Pancreas (tissue), 10 donors: ENCODE data around the gene KAT6B. TPM values are rescaled to one million over a fixed set of nuclear protein-coding genes. Genes with fewer than 3 reads are reported as not detected.

Experiments
- ATAC-seq, 4 donors: fragments of 200-7000 bp; cut with Tn5 transposase; one replicate each; pipeline versions ENCODE4 v1.8.0 to v1.9.1; 2020; ENCODE audit warnings: mild to moderate bottlenecking in 4 of 4, moderate library complexity in 4 of 4
- DNase-seq, 6 donors: peaks; one replicate each; pipeline ENCODE4 v3.0.0-alpha.2; 2020
- FAIRE-seq: peaks from 2 replicates; lab custom pipeline; 2012; peaks lifted over from hg19 to GRCh38; lab: Jason Lieb, UNC
- H3K27ac ChIP-seq, 4 donors: fragments of 200-600 bp; sonication (generic); 1 replicate in 3 of 4; 2 replicates in 1 of 4; pipeline versions ENCODE4 v1.5.0 to v1.8.0; 2020
- H3K27me3 ChIP-seq, 4 donors: fragments of 200-600 bp; one replicate each; pipeline ENCODE4 v1.8.0; 2021
- H3K36me3 ChIP-seq, 3 donors: fragments of 200-600 bp; sonication (generic) in 1 of 3; one replicate each; pipeline versions ENCODE4 v1.5.0 to v1.8.0; 2020 to 2021
- H3K4me1 ChIP-seq, 3 donors: fragments of 200-600 bp; one replicate each; pipeline ENCODE4 v1.8.0; 2021
- H3K4me3 ChIP-seq, 4 donors: fragments of 200-600 bp; sonication (generic) in 2 of 4; one replicate each; pipeline versions ENCODE4 v1.5.0 to v1.8.0; 2020 to 2021
- H3K9me3 ChIP-seq, 4 donors: fragments of 200-600 bp; one replicate each; pipeline ENCODE4 v1.8.0; 2021
- WGBS, 2 donors: extraction: QIAGEN DNeasy Blood & Tissue Kit; methylation state at CpG; one replicate each; pipeline ENCODE4 v1.1.7; 2013; 5-methylcytosine and 5-hydroxymethylcytosine counted together
- intact Hi-C, 3 donors: fragments of 100-400 bp; cut with DNase I; formaldehyde crosslinking; loops; one replicate each; pipeline versions ENCODE4 v1.11.1 to v1.14.2; 2022
- polyA plus RNA-seq, 2 donors: library from polyadenylated mRNA; stranded (reverse); fragments of 200-250 nt; gene quantifications; one replicate each; pipeline ENCODE4 v1.2.3, GENCODE V29; 2013
- total RNA-seq, 6 donors: library from RNA; stranded (reverse); fragmentation: NEBNext Ultra II Directional in 4 of 6; extraction: Animal tissue kit (Norgen Biotek cat#: 25700) in 4 of 6; gene quantifications; one replicate each; pipeline versions ENCODE4 v1.2.1 to v1.2.4, GENCODE V29; 2021 to 2023
- TF ChIP-seq, protein P1 (sequence below), 4 donors: fragments of 200-600 bp; sonication (generic) in 3 of 4; IDR thresholded peaks; one replicate each; pipeline versions ENCODE4 v1.5.0 to v1.8.0; 2021; ENCODE audit warnings: antibody characterized with exemption in 4 of 4
- donor health status: healthy with polysubstance abuse.
- donor health status: DM: no; HTN: no; CAD: no; lungs with moderate emphysema.
- donor health status: DM: no; HTN: no; CAD: no.
- donor health status: control.
- donor health status: control.
- donor health status: Bipolar disorder and iron deficiency.
- donor health status: DM: yes; HTN: yes; CAD: no.
- donor health status: DM: no; HTN: no; CAD: no.
- donor health status: DM: no; HTN: no; CAD: no.
- donor health status: DM: yes; HTN: yes; CAD: no.

KAT6B gene
- total and polyA plus RNA-seq, 8 donors, result 7.6 to 28.6 (median 18.1) TPM

DNA sequence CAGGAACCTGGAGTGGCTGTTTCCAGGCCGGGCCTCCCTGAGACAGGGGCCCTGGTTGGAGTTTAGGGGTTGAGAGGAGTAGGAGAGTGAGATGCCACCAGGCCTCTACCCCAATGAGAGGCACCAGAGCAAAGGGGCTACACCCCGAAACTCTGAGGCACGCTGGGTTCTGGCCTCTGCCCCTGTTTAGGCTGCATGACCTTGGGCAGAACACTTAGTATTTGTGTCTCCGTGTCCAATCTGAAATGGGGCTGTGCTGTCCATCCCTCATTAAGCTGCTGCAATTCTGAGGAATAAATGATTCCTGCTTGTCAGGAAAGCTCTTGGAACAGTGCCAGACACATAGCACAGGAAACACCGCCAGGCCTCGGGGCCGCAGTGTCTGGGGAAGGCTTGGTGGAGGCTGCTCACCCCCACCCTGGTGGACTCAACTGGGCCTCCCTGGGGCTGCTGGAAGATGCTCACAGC is 244.6 kb downstream of the KAT6B start:
- 62 to 68% methylated on average over 7 of the region's 7 CpGs for WGBS, 2 donors
- DNase-seq, result no peak
- Histone ChIP-seq H3K27me3 (no peaks in the 10 kb centered on the region), H3K36me3 (no peaks in the 10 kb centered on the region), H3K4me3 (no peak overlapping the region), H3K9me3 (no peaks in the 10 kb centered on the region), H3K4me1 (no peaks in the 10 kb centered on the region), H3K27ac (no peak overlapping the region)
- TF ChIP-seq, protein P1, sequence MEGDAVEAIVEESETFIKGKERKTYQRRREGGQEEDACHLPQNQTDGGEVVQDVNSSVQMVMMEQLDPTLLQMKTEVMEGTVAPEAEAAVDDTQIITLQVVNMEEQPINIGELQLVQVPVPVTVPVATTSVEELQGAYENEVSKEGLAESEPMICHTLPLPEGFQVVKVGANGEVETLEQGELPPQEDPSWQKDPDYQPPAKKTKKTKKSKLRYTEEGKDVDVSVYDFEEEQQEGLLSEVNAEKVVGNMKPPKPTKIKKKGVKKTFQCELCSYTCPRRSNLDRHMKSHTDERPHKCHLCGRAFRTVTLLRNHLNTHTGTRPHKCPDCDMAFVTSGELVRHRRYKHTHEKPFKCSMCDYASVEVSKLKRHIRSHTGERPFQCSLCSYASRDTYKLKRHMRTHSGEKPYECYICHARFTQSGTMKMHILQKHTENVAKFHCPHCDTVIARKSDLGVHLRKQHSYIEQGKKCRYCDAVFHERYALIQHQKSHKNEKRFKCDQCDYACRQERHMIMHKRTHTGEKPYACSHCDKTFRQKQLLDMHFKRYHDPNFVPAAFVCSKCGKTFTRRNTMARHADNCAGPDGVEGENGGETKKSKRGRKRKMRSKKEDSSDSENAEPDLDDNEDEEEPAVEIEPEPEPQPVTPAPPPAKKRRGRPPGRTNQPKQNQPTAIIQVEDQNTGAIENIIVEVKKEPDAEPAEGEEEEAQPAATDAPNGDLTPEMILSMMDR (IDR thresholded peaks at IDR 0.05), result no peak
- no peak for ATAC-seq
- FAIRE-seq, result no peak
- intact Hi-C loops, result no loop called here

DNA sequence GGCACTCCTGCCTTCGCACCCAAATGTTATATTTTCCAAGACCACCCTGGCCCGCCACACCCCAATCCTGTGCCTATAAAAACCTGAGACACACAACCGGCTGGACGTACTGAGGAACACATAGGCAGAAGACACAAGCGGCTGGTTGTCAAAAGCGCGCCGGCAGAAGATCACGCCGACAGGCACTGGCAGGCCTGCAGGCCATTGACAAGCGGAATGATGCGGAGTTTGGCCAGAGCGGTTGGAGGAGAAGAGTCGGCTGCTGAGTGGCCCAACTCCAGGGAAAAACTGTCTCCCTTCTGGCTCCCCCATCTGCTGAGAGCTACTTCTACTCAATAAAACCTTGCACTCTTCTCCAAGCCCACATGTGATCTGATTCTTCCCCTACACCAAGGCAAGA is 245.4 kb downstream of the KAT6B start:
- ATAC-seq (no peak), FAIRE-seq (no peak), DNase-seq (peak in 1 of 6 donors; percentile 8)
- WGBS, 2 donors, result 94 to 99% methylated on average over 14 of the region's 14 CpGs
- H3K9me3 ChIP-seq, result no peaks in the 10 kb centered on the region
- no peak overlapping the region for H3K4me3 ChIP-seq
- no peak overlapping the region for H3K27ac ChIP-seq
- H3K4me1 ChIP-seq, result no peaks in the 10 kb centered on the region
- H3K36me3 ChIP-seq, result no peaks in the 10 kb centered on the region
- intact Hi-C loops, result no loop called here
- TF ChIP-seq, protein P1 (IDR thresholded peaks at IDR 0.05), result no peak
- no peaks in the 10 kb centered on the region for H3K27me3 ChIP-seq

DNA sequence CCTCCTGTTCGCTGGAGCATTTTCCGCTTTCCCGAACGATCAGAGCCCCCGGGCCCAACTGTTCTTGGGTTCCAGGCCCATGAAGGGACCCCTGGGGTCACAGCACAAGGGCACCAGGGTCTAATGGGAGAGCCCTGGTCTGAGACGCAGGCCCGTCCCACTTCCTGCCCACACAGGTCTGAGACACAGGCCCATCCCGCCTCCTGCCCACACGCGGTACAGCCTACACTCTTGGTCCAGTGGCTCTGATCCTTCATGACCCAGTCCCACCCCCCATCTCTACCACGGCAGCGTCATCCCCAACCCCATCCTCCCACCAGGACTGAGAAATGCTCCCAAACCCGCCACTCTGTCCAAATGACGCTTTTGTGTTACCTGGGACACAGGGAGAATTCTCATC is 246.3 kb downstream of the KAT6B start:
- intact Hi-C loops, result no loop called here
- no peak for DNase-seq
- no peaks in the 10 kb centered on the region for H3K36me3 ChIP-seq
- ATAC-seq, result no peak
- H3K27me3 ChIP-seq, result no peaks in the 10 kb centered on the region
- FAIRE-seq, result no peak
- WGBS, 2 donors, result 89 to 90% methylated on average over 14 of the region's 14 CpGs
- no peak overlapping the region for H3K27ac ChIP-seq
- TF ChIP-seq, protein P1 (IDR thresholded peaks at IDR 0.05), result no peak
- H3K4me3 ChIP-seq, result no peak overlapping the region
- H3K9me3 ChIP-seq, result no peaks in the 10 kb centered on the region
- no peaks in the 10 kb centered on the region for H3K4me1 ChIP-seq

DNA sequence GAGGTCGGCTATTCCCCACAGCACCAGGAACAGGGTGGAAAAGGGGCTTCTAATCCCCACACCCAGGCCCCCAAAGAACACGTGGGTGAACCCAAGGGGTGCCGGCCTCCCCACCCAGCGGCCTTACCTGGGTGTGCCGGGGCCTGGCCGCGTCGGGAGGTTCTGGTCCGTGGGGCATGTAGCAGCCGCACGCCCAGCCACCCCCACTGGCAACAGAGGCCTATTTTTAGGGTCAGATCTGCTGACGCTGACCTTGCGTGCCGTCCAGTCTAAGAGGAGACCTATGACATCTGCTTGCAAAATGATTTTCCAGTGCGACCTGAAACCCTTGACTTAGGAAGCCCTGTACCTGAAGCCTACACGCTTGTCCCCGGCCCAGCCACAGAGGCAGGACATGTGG is 247.0 kb downstream of the KAT6B start:
- H3K4me1 ChIP-seq, result no peaks in the 10 kb centered on the region
- ATAC-seq, result no peak
- no peaks in the 10 kb centered on the region for H3K27me3 ChIP-seq
- no peak for DNase-seq
- H3K36me3 ChIP-seq, result no peaks in the 10 kb centered on the region
- no peak overlapping the region for H3K4me3 ChIP-seq
- no peak for FAIRE-seq
- 95 to 96% methylated on average over 17 of the region's 17 CpGs for WGBS, 2 donors
- intact Hi-C loops, result no loop called here
- no peaks in the 10 kb centered on the region for H3K9me3 ChIP-seq
- H3K27ac ChIP-seq, result no peak overlapping the region
- TF ChIP-seq, protein P1 (IDR thresholded peaks at IDR 0.05), result no peak

DNA sequence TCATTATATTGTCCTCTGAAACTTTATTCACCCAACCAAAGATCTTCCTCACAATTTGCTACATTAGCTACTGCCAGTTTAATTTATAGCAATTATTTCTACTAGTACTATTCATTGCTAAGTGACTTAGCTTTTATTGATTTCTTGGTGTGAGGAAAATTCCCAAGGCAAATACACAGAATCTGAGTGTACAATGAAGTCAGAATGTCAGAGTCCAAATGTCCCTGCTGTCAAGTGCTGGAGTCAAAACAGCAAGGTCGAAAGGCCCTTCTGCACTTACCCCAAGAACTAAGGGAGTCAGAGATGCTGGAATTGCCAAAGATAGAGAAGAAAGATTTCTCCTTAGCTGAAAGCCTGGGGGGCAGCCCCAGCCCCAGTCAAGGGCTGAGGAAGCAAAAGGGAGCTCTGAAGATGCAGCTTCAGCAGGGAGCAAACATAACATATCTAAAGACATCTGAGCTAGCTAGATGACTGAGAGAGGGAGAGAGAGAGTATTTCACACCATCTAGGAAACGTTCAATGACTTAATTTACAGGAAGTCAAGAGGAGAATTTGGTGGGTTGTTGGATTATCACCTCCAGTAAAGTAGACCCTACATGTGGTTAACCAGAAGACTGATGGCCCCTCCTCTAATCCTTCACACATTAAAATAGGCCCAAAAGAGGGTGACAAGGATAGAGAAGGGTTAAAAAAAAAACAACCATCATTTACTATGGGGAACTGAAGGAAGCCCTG is 248.5 kb downstream of the KAT6B start:
- TF ChIP-seq, protein P1 (IDR thresholded peaks at IDR 0.05), result no peak
- Histone ChIP-seq H3K4me1 (no peaks in the 10 kb centered on the region), H3K9me3 (no peaks in the 10 kb centered on the region), H3K4me3 (no peak overlapping the region), H3K36me3 (no peaks in the 10 kb centered on the region), H3K27ac (no peak overlapping the region), H3K27me3 (no peaks in the 10 kb centered on the region)
- ATAC-seq, result no peak
- intact Hi-C loops, result no loop called here
- 16 to 36% methylated on average over 2 of the region's 2 CpGs for WGBS, 2 donors
- FAIRE-seq, result no peak
- no peak for DNase-seq
